ENCODE results near the gene ARIH1.

Gene ARIH1

DNA sequence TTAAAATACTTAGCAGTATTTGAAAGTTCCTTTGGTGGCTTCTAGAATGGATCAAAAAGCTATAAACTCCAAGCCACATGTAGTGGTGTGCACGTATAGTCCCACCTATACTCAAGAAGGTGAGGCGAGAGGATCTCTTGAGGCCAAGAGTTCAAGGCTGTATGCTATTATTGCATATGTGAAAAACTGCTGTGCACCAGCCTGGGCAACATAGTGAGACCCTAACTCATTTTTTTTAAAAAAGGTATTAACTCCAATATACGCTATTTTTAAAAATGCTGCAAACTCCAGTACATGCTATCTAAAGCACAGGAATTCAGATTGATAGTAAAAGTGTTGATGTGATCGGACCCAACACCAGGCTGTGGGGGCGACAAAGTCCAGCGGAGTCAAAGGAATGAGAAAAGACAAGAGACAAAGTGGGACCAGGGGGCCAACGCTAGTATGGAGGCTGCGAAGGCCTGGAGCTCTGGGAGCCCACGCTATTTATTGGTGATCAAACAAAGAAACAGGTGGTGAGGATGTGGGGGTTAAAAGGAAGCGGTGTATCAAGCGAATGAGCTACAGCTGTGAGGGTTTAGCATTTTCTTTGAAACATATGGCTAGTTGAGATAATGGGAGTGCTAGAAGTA, 66.6 kb downstream of the ARIH1 start:
- DNase-seq (ENCODE audit: low spot score) = no peak

DNA sequence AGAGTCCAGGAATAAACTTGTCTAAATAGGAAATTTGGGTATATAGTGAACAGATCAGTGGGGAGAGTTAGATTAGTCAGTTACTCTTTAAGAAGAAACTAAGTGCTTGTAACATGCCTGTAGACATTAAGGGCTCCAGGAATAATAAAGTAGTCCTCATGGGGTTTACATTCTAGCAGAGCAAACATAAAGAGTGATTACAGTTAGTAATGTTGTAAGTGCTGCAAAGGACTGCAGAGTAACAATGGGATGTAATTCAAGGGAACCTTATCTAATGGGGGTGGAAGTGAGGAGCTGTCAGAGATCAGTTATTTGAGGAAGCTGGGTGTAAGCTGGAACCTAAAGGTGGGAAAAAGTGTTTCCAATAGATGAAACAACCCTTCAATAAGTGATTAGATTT, 67.5 kb downstream of the ARIH1 start:
- no peak for DNase-seq (ENCODE audit: low spot score)

DNA sequence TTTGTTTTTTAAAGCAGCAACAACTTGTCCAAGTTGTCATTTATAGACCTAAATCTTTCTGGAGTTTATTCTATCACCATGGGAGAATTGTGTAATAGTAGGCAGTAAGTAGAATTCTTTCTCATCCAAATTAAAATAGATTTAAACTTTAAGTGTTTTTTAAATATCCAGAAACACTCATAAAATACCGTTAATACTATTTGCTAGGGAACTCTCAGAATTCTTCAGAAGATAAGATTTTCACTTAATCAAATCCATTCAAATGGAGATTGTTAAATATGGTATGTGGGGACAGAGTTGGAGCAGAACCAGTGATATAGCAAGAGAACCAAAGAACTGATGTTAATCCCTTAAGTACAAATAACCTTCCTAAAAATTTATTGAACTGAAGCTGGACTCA, 71.0 kb downstream of the ARIH1 start:
- DNase-seq (ENCODE audit: low spot score) = no peak

DNA sequence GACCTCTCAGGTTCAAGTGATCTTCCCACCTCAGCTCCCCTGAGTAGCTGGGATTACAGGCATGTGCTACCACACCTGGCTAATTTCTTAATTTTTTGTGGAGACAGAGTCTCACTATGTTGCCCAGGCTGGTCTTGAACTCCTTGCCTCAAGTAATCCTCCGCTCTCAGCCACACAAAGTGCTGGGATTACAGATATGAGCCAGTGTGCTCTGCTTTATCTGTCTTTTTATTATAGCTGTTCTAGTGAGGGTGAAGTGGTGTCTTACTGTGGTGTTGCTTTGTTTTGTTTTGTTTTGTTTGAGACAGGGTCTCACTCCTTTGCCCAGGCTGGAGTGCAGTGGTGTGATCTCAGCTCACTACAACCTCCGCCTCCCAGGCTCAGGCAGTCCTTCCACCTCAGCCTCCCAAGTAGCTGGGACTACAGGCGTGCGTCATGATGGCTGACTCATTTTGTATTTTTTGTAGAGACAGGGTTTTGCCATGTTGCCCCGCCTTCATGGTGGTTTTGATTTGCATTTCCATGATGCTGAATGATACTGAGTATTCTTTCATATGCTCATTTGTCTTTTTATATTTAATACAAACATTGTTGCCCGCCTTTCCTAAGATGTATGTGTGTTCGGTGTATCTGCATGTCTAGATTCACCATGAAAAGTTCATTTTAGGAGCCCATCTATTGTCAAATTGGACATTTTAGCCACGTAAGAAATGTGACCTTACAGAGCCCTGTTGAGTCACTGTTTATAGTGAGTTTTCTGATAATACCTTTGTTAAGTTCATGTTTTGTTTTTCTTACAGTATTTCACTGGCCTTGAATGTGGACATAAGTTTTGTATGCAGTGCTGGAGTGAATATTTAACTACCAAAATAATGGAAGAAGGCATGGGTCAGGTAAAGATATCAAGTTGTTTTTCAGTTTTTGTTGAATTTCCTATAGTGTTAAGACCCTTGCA, 80.6 kb downstream of the ARIH1 start:
- peak; percentile 34 for DNase-seq (ENCODE audit: low spot score)

DNA sequence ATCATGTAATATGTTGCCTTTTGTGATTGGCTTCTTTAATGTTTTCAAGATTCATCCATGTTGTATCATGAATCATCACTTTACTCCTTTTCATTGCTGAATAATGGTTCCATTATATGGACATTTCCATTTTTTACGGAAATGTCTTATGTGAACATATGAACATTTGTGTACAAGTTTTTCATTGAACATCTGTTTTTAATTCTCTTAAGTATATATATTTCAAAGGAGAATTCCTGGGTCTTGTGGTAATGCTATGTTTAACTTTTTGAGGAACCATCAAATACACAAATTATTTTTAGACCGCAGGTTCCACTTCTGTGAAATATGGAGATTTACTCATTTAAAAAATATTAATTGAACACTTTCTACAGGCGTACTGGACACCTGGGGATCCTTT, 85.7 kb downstream of the ARIH1 start:
- no peak for DNase-seq (ENCODE audit: low spot score)

DNA sequence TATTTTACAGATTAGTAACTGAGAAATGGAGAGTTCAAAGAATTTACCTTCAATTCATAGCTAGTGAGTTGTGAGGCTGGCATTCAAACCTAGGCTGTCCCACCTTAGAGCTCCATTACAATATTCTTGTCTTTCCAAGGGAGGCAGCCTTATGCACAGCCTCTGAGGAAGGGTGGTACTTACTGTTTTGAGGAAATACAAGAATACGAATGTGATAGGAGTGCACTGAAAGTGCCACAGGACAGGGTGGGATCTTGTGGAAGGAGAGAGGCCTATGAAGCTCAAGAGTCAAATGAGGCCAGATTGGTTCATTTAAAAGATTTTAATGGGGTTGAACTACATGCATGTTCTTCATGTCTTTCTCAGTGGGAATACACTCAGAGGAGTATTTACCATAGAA, 86.3 kb downstream of the ARIH1 start:
- no peak for DNase-seq (ENCODE audit: low spot score)

DNA sequence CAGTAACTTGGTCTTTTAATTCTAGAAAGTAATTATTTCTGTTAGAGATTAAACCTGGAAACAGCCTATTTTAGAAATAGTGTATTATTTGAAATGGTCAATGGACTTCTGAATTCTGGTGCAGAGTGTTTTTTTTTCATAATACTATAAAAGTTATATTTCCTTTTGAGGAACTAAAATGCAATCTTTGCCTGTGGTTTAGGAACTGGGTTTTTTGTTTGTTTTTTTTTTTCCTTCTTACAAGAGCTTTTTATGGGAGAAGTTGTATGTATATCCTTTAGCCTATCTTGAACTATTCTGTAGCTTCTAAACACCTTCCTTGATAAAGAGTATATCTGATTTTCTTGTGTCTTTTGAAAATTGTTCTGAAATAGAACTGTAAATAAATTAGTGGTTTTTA, 88.3 kb downstream of the ARIH1 start:
- no peak for DNase-seq (ENCODE audit: low spot score)

DNA sequence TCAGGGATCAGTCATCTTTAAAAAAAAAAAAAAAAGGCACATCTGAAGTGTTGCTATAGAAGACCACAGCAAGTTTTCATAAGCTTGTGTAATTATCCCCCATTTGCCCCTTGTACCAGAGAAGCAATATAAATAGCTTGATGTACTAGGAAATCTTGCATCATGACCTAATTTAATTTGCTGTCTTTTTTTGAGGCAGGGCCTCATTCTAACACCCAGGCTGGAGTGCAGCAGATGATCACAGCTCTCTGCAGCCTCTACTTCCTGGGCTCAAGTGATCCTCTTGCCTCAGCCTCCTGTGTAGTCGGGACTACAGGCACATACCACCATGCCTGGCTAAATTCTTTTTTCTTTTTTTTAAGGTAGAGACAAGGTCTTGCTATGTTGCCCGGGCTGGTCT, 88.7 kb downstream of the ARIH1 start:
- no peak for DNase-seq (ENCODE audit: low spot score)

DNA sequence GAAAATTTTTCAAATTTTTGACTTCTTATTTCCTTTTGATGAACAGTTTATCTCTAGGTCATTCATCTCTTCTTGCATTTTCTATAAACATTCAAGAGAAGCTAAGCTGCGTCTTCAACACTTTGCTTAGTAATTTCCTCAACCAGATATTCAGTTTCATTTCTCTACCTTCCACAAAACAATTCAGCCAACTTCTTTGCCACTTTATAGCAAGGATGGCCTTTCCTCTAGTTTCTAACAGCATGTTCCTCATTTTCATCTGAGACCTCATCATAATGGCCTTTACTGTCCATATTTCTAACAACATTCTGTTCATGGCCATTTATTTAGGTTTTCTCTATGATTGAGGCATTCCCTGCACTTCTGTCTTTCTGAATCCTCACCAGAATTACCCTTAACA, 90.0 kb downstream of the ARIH1 start:
- no peak for DNase-seq (ENCODE audit: low spot score)

DNA sequence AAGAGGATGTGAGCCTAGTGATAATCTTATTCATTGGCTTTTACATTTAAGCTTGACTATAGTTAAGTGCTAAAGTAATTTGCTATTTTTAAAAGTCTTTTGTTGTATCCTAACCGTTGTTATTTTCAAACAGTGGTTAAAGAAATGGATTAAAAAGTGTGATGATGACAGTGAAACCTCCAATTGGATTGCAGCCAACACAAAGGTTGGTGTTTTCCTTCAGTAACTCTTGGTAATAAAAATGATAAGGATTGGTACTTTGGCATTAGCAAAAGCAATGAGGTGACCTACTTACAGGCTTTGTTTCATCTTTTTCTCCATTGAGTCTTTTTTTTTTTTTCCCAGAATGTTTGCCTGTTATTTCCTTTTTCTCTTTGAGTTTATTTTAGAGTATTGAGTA, 92.8 kb downstream of the ARIH1 start:
- DNase-seq (ENCODE audit: low spot score) = no peak

DNA sequence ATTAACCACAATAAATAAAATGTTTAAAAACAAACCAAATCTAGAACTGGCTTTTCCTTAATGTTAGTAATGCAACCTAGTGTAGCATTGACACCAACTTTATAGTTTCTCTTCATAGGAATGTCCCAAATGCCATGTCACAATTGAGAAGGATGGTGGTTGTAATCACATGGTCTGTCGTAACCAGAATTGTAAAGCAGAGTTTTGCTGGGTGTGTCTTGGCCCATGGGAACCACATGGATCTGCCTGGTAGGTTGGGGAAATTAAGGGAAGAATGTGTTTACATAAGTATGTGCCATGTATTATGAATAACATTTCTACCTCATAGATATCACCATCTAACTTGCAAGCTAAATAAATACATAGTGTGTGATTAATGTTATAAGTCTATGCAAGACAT, 95.9 kb downstream of the ARIH1 start:
- no peak for DNase-seq (ENCODE audit: low spot score)

DNA sequence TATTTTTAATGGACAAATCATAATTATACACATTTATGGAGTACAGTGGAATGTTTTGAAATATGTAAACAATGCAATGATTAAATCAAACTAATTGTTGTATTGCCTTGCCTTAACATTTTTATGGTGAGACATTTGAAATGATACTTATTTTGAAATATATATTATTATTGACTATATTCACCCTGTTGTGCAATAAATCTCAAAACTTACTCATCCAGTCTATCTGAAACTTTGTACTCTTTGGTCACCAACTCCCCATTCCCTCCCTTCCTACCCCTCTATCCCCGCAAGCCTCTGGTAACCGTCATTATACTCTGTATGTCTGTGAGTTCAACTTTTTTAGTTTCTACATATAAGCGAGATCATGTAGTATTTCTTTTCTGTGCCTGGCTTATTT, 105.7 kb downstream of the ARIH1 start:
- DNase-seq (ENCODE audit: low spot score) = no peak

DNA sequence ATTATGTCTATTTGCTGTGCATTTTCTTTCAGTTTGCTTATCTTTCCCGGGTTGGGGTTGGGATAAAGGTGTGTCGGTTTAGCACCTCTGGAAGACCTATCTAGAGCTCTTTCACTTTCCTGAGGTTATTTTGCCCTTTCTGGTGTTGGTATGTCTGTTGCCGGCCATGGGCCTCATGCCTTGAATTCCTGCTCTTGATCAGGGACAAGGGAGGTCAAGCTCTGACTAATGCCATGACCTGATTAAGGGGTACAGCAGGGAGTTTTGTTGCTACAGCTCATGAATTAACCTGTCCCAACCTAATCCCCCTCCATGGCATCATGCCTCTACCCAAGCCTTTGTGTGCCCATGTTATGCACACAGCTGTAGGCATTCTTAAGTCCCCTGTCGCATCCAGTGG, 109.9 kb downstream of the ARIH1 start:
- no peak for DNase-seq (ENCODE audit: low spot score)

DNA sequence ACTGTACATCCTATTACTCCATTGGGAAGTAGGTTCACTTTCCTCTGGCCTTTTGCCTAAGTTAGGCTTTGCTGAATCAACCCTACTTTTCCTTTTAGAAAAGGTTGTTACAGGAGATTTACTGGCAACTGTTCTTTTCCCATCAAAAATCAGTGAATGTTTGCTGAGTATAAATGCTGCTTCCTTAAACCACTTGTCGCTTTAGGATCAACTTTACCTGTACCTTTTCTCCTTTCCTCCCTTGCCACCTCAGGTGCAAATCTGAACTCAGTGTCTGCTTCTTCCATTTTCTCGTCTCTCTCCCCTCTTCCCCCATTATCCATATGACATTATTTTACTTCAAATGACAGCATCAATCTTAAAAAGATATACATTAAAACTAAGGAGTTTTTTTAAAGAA, 110.9 kb downstream of the ARIH1 start:
- no peak for DNase-seq (ENCODE audit: low spot score)

DNA sequence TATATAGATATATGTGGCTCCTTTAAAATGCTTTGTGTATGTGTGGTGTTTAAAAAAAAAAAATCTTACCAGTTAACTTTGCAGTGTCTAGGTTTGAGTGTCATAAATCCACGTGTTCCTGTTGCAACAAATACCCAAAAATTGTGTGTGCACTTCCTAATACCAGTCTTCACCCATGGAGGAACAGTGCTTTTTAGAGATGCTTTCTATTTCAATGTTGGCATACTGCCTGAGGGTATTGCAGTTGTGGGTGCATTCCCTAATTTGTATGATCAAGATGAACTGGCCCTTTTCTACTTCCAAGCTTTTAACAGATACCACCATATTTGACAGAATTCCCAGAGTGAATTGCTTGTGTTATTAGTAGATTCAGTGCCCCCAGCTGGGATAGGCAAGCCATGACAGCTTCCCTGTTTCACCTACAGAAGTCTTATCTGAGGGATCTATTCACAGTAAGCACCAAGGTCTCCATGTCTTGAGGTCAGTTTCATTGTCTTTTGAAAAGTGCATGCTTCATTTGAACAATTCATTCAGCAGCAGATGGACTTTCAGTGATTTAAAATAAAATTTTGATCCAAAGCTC, 111.4 kb downstream of the ARIH1 start:
- DNase-seq (ENCODE audit: low spot score) = peak; percentile 28

DNA sequence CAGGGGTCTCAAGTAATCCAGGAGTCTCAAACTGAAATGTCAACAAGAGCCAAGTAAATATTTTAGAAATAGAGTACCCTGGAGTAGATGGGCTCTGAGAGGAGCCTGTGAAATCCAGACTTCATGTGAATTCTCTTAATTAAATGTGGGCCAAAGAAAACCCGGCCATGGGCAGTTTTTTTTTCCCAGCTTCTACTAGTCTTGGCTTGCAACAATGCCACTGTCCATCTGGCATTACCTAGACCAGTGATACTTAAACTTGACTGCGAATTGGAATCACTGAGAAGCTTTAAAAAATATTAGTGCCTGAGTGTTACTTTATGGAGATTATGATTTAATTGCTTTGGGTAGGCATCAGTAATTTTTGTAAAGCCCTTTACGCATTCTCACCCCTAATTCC, 114.0 kb downstream of the ARIH1 start:
- no peak for DNase-seq (ENCODE audit: low spot score)

DNA sequence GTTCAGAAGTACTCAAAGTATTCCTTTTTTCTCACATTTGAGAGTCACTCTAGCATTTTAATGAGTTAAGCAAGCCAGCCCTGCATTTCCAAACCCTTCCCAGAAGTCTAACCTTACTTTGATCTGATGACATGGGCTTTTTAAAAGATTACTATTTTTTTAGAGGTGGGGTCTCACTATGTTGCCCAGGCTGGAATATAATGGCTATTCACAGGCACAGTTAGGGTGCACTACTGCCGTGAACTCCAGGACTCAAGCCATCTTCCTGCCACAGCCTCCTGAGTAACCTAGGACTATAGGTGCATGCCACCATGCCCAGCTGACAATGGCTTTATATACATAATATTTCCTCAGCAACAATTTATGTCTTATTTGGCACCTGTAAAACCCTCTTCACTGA, 116.3 kb downstream of the ARIH1 start:
- DNase-seq (ENCODE audit: low spot score) = no peak

DNA sequence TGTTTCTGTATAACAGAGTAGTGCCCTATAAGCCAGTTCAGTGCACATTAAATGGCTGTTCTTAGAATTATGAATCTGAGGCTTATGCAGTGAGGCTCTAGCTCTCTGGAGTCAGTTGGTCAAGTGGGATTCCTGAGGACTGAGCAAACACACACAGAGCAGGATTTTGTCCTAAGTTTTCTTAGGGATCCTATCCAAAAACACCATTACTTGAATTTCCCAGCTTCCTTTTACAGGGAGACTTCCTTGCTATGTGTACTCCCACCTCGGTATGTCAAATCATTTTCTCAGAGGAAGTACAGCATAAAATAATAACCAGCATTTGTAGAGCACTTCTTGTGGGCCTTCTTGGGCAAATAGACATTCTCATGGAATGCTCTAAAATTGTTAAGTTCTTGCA, 117.2 kb downstream of the ARIH1 start:
- DNase-seq (ENCODE audit: low spot score) = no peak

DNA sequence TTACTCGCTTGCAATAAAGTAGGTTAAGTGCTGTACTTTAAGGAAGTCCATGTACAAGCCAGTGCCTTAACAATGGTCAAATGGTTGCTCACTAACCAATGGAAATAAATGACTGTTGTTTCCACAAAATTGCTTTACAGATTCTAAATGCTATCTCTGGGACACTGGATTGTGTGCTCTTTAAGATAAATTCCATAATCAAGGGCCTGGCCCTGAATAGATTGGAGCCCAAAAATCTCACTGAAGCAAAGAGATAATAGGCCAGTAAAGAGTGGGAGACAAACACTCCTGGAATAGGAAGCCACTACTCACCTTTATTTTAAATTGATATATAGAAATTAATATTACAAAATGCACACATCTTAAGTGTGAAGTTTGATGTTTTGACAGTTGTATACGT, 118.0 kb downstream of the ARIH1 start:
- DNase-seq (ENCODE audit: low spot score) = no peak

DNA sequence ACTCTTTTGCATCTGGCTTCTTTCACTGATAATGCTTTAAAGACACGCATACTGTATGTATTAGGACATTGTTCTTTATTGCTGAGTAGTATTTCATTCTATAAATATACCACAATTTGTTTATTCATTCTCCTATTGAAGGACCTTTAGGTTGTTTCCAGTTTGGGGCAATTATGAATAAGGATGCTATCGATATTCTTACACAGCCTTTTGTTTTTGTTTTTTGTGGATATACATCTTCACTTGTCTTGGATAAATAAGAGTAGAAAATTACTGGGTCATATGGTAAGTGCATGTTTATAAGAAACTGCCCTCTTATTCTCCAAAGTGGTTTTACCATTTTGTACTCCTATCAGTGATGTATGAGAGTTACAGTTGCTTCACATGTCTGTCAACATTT, 118.5 kb downstream of the ARIH1 start:
- no peak for DNase-seq (ENCODE audit: low spot score)

DNA sequence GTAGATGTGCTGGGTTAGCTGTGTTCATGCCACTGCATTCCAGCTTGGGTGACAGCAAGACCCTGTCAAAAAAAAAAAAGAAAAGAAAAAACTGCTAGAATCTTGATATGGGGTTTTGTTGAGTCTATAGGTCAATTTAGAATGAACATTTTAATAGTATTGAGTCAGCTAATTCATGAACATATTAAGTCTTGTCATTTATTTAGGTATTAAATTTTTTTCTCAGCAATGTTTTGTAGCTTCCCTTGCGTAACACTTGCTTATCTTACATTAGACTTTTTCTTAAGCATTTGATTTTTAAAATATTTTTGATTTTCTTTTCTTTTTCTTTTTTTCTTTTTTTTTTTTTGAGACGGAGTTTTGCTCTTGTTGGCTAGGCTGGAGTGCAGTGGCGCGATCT, 119.7 kb downstream of the ARIH1 start:
- DNase-seq (ENCODE audit: low spot score) = no peak

DNA sequence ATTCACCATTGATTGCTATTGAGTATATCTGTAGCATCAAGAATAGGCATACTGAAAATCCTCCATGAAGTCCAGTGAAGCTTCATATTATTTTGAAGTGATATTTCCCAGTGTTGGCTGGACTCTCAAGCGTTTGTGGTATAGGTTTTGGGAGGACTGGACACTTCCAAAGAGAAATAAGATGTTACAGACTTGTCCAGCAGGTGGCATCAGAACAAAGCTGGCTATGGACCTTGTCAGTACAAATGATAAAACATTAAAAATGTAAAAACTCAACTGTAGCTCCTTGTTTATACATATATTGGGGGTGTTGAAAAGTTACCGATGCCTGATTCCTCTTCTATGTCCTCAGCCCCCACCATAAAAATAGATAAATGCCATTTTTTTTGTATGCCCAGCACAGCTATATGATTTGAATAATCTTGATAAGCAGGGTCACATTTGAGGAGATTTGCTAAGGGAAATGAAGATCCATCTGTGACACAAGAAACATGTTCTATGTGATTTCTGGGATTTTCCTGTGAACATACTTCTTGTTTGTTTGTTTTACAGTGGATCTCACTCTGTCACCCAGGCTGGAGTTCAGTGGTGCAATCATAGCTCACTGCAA, 125.8 kb downstream of the ARIH1 start:
- DNase-seq (ENCODE audit: low spot score) = peak; percentile 75

DNA sequence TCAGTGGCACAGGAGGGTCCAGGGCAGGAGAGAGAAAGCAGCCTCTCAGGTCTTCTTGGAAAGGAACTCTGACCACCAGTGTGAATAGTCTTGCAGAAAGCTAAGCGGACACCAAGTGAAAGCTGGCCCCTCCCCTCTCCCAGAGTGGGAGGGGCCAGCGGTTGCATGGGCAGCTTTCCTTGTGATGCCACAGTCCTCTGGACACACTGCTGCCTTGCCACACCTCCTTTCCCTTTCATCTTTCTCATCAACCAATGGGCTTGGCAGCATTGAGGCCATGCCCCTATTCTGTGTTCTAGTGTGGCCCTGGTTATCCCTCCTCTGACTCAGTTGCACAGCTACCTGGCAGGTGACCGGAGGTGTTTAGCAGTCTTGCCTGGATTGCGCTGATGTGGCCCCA, 130.7 kb downstream of the ARIH1 start:
- no peak for DNase-seq (ENCODE audit: low spot score)

All from RKO (cell line).